Type B pancreatic cell (in vitro differentiated cells): ENCODE measurements around the gene FSTL5. TPM values are rescaled to one million over a fixed set of nuclear protein-coding genes. Genes with fewer than 3 reads are reported as not detected.

Source experiments
- DNase-seq: peaks from one replicate; pipeline ENCODE4 v3.0.0; 2021; ENCODE audit warnings: mixed read lengths; ENCODE audit not compliant: unreplicated experiment; ENCODE audit errors: extremely low spot score
- H3K27ac Mint-ChIP-seq: 2 replicates; pipeline ENCODE4 v1.8.0; 2021; ENCODE audit warnings: mild to moderate bottlenecking, mixed read lengths
- H3K27me3 Mint-ChIP-seq: 2 replicates; pipeline ENCODE4 v1.8.0; 2021; ENCODE audit warnings: mixed read lengths
- H3K36me3 Mint-ChIP-seq: 2 replicates; pipeline ENCODE4 v1.8.0; 2021; ENCODE audit warnings: mixed read lengths
- H3K4me1 Mint-ChIP-seq: one replicate; pipeline ENCODE4 v1.8.0; 2021; ENCODE audit warnings: mixed read lengths; ENCODE audit not compliant: unreplicated experiment
- H3K4me3 Mint-ChIP-seq: 2 replicates; pipeline ENCODE4 v1.8.0; 2021; ENCODE audit warnings: mild to moderate bottlenecking, mixed read lengths
- H3K9me3 Mint-ChIP-seq: 2 replicates; pipeline ENCODE4 v1.8.0; 2021; ENCODE audit warnings: mixed read lengths
- CTCF ChIP-seq: fragments of 200-600 bp; sonication (generic); conservative IDR thresholded peaks from 2 replicates; pipeline ENCODE4 v1.5.0; 2021; ENCODE audit warnings: antibody characterized with exemption, mild to moderate bottlenecking
- total RNA-seq: library from RNA; stranded (reverse); gene quantifications from 2 replicates; pipeline ENCODE4 v1.2.1, GENCODE V29; 2021; ENCODE audit warnings: low replicate concordance

Gene FSTL5
- total RNA-seq, 1 donor from 2014 or later: 3.6 TPM

GRCh38 chr4:162038112-162038511 is 125.7 kb downstream of the FSTL5 start:
- no peak for DNase-seq
- TF ChIP-seq CTCF: no peak
- Mint-ChIP-seq H3K4me1 (no peaks in the 10 kb centered on the region), H3K9me3 (no peaks in the 10 kb centered on the region), H3K27me3 (no peaks in the 10 kb centered on the region), H3K4me3 (no peak overlapping the region), H3K36me3 (no peaks in the 10 kb centered on the region), H3K27ac (no peak overlapping the region)

- no peak overlapping the region for H3K27ac Mint-ChIP-seq
- no peaks in the 10 kb centered on the region for H3K36me3 Mint-ChIP-seq
- no peak overlapping the region for H3K4me3 Mint-ChIP-seq
- H3K27me3 Mint-ChIP-seq: no peaks in the 10 kb centered on the region
- no peak for TF ChIP-seq CTCF
- no peak for DNase-seq
- no peaks in the 10 kb centered on the region for H3K9me3 Mint-ChIP-seq
- H3K4me1 Mint-ChIP-seq: no peaks in the 10 kb centered on the region
Measured at GRCh38 chr4:162017863-162018262, 145.9 kb downstream of the FSTL5 start.

GRCh38 chr4:162016991-162017390 is 146.8 kb downstream of the FSTL5 start:
- Mint-ChIP-seq H3K36me3 (no peaks in the 10 kb centered on the region), H3K4me1 (no peaks in the 10 kb centered on the region), H3K9me3 (no peaks in the 10 kb centered on the region), H3K27ac (no peak overlapping the region), H3K27me3 (no peaks in the 10 kb centered on the region), H3K4me3 (no peak overlapping the region)
- DNase-seq: no peak
- TF ChIP-seq CTCF: no peak

DNA sequence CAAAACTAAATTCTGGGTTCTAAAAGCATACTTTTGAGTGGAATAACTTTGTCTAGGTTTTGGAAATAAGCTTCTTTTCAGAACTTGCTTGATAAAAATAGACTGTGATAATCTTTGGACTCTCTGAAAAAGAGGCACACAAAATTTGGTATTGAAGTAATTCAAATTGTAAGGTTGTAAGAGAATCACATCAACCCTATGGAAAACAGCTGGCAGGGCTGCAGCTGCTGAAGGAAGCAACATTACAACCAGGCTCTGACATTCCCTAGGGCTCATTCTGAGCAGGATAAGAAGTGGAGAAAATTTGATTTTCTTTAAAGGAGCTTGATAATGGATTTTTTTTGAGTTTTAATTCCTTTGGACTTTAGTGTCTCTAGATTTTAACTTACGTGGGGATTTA is 147.6 kb downstream of the FSTL5 start:
- Mint-ChIP-seq H3K4me3 (no peak overlapping the region), H3K4me1 (no peaks in the 10 kb centered on the region), H3K36me3 (no peaks in the 10 kb centered on the region), H3K9me3 (no peaks in the 10 kb centered on the region), H3K27me3 (no peaks in the 10 kb centered on the region), H3K27ac (no peak overlapping the region)
- TF ChIP-seq CTCF: no peak
- DNase-seq: no peak

DNA sequence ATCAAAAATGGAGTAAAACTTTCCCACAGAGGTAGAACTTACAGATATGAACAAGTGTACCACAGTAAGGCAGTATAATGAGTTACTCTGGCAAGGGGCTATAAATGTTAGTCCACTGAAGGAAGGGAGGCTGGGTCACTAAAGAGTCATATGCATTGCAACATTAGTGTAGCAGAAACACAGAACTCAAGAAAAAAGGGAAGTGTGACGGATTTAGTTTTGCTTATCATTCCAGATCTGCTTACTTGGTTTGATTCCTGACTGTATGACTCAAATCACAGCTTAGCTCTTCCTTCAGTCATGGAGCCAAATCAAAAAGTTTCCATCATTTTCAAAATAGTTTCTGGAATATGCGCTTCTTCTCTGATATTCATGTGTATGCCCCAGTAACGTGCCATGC is 148.7 kb downstream of the FSTL5 start:
- H3K27me3 Mint-ChIP-seq: no peaks in the 10 kb centered on the region
- no peak overlapping the region for H3K4me3 Mint-ChIP-seq
- no peak overlapping the region for H3K27ac Mint-ChIP-seq
- no peak for DNase-seq
- no peaks in the 10 kb centered on the region for H3K9me3 Mint-ChIP-seq
- H3K4me1 Mint-ChIP-seq: no peaks in the 10 kb centered on the region
- TF ChIP-seq CTCF: no peak
- no peaks in the 10 kb centered on the region for H3K36me3 Mint-ChIP-seq

- Mint-ChIP-seq H3K36me3 (no peaks in the 10 kb centered on the region), H3K4me3 (no peak overlapping the region), H3K9me3 (no peaks in the 10 kb centered on the region), H3K27me3 (no peaks in the 10 kb centered on the region), H3K4me1 (no peaks in the 10 kb centered on the region), H3K27ac (no peak overlapping the region)
- no peak for TF ChIP-seq CTCF
- DNase-seq: no peak
Measured at GRCh38 chr4:162011089-162011488, 152.7 kb downstream of the FSTL5 start.
